NCI-H2227 (cell line): Measurements from ENCODE around the gene ALG6.

Experiments
- DNase-seq: peaks from one replicate; lab custom pipeline; 2025; ENCODE audit not compliant: unreplicated experiment; lab: John Stamatoyannopoulos, UW

Gene ALG6

GRCh38 chr1:63487336-63488065 lies 120.1 kb downstream of the ALG6 start:
- no peak for DNase-seq
